BE2C (cell line): ENCODE measurements around the gene SMIM31. TPM values are rescaled to one million over a fixed set of nuclear protein-coding genes. Genes with fewer than 3 reads are reported as not detected.

Experiments
- DNase-seq: peaks from one replicate; pipeline ENCODE4 v3.0.0-alpha.2; 2020
- H3K27me3 ChIP-seq: fragments of 250-450 bp; sonication (Bioruptor Pico); 2 replicates; pipeline ENCODE4 v1.5.1; 2020; ENCODE audit warnings: mild to moderate bottlenecking
- H3K36me3 ChIP-seq: fragments of 250-450 bp; sonication (Bioruptor Pico); 2 replicates; pipeline ENCODE4 v1.5.1; 2020; ENCODE audit warnings: mild to moderate bottlenecking
- H3K4me1 ChIP-seq: fragments of 250-450 bp; sonication (Bioruptor Pico); 2 replicates; pipeline ENCODE4 v1.5.1; 2020
- H3K4me3 ChIP-seq: 2 replicates; pipeline ENCODE4 v1.5.1; 2011; ENCODE audit warnings: low read depth, low read length
- H3K9me3 ChIP-seq: fragments of 250-450 bp; sonication (Bioruptor Pico); 2 replicates; pipeline ENCODE4 v1.5.1; 2020
- polyA plus RNA-seq: library from polyadenylated mRNA; unstranded; fragments of >200 nt; gene quantifications from one replicate; pipeline ENCODE4 v1.2.1, GENCODE V29; 2012; ENCODE audit warnings: low read depth, missing spikeins; ENCODE audit not compliant: insufficient read length, insufficient read depth
- TF ChIP-seq, protein P1 (sequence below): IDR thresholded peaks from 2 replicates; pipeline ENCODE4 v1.5.1; 2012; ENCODE audit warnings: mild to moderate bottlenecking, low read depth, low read length

Gene SMIM31
- polyA plus RNA-seq: not detected

DNA sequence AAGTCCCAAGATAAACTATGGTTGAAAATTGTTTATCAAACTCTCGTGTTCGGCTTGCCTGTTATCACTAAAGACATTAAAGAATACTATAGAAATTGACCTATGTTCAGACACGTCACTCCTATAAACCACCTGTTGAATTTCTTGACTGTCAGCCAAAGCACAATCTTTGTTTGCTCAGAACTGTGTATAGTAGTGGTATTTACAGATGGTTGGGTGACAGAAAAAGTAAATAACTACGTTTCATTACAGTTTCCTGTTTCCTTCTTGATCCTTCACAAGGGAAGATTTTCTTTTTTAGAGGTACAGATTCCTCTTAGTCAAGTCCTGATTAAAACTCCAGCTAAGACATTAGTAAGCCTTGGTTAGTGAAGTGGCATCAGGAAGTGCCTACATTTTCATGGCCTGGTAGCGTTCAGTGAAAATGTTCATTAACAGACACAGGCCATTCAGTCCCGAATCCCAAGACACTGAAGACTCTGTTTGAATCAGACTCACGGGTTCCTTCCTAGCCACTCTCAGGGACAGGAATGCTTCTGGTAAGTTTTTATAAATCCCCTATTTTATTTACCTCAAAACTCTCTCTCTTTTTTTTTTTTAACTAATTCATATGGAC lies at the start of gene SMIM31:
Gene SMIM31 (plus strand): TSS at position 259 of the 616 bp plus-strand sequence. CDS start 16,313 bp downstream, outside the sequence.
- no peak within 1 kb of the TSS for H3K4me3 ChIP-seq
- H3K36me3 ChIP-seq: no peaks in the 10 kb centered on the region
- H3K9me3 ChIP-seq: no peaks in the 10 kb centered on the region
- H3K4me1 ChIP-seq: no peaks in the 10 kb centered on the region
- no peak for DNase-seq
- no peaks in the 10 kb centered on the region for H3K27me3 ChIP-seq
- TF ChIP-seq, protein P1, sequence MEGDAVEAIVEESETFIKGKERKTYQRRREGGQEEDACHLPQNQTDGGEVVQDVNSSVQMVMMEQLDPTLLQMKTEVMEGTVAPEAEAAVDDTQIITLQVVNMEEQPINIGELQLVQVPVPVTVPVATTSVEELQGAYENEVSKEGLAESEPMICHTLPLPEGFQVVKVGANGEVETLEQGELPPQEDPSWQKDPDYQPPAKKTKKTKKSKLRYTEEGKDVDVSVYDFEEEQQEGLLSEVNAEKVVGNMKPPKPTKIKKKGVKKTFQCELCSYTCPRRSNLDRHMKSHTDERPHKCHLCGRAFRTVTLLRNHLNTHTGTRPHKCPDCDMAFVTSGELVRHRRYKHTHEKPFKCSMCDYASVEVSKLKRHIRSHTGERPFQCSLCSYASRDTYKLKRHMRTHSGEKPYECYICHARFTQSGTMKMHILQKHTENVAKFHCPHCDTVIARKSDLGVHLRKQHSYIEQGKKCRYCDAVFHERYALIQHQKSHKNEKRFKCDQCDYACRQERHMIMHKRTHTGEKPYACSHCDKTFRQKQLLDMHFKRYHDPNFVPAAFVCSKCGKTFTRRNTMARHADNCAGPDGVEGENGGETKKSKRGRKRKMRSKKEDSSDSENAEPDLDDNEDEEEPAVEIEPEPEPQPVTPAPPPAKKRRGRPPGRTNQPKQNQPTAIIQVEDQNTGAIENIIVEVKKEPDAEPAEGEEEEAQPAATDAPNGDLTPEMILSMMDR: no peak

DNA sequence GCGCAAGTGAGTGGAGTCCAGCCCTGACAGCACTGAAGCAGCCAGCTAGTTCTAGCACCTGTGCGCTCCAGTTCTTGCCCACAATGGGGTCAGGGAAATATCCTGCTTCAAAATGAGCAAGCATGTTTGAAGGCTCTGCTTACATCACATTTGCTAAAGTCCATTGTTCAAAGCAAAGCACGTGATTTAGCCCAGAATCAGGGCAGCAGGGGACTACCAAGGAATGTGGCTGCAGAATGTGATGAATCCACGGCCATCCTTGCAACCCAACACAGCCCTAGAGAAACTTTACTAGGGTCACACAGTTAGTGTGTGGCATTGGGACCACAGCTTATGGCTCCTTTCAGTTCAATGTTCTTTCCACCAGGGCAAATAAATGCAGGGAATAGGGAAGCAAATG lies 47.3 kb upstream of the SMIM31 start:
- Histone ChIP-seq H3K36me3 (no peaks in the 10 kb centered on the region), H3K9me3 (no peaks in the 10 kb centered on the region), H3K4me1 (no peaks in the 10 kb centered on the region), H3K27me3 (no peaks in the 10 kb centered on the region), H3K4me3 (no peak overlapping the region)
- TF ChIP-seq, protein P1: no peak
- no peak for DNase-seq

DNA sequence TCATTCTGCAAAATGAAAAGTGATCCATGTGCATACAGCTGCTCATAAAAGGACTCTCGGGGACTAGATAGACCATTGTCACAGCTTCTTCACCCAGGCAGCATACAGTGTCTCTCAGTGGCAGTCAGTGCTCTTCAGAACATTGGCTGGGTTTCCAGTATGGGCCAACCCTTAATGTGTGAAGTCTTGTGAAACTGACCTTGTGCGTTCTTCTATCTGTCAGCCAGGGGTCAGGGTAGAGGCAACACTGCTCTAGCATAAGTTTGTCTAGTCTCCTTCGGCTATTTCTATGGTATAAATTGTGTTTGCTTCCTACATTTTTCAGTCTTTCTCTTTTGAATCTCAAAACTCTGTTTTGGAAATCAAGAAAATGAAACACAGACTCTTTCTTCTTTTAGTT lies 37.0 kb upstream of the SMIM31 start:
- DNase-seq: no peak
- Histone ChIP-seq H3K9me3 (no peaks in the 10 kb centered on the region), H3K4me1 (no peaks in the 10 kb centered on the region), H3K27me3 (no peaks in the 10 kb centered on the region), H3K4me3 (no peak overlapping the region), H3K36me3 (no peaks in the 10 kb centered on the region)
- TF ChIP-seq, protein P1: no peak

DNA sequence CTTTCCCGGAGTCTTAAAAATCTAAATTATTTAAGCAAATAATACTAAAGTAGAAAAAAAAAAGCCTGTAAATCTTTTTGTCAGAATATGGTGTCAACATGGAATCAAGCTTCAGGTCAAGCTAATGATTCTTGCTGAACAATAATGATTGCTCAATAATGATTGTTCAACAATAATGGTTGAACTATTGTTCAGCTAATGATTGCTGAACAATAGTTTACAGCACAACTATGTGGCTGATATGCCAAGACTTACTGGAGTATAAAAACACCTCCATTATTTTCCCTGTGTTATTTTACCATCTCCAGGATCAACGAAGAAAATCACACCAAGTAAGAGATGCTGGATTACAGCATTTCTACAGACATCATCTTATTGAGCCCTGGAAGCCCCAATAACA lies 35.1 kb upstream of the SMIM31 start:
- no peaks in the 10 kb centered on the region for H3K9me3 ChIP-seq
- no peaks in the 10 kb centered on the region for H3K27me3 ChIP-seq
- H3K4me3 ChIP-seq: no peak overlapping the region
- no peaks in the 10 kb centered on the region for H3K36me3 ChIP-seq
- no peak for DNase-seq
- TF ChIP-seq, protein P1: no peak
- no peaks in the 10 kb centered on the region for H3K4me1 ChIP-seq

DNA sequence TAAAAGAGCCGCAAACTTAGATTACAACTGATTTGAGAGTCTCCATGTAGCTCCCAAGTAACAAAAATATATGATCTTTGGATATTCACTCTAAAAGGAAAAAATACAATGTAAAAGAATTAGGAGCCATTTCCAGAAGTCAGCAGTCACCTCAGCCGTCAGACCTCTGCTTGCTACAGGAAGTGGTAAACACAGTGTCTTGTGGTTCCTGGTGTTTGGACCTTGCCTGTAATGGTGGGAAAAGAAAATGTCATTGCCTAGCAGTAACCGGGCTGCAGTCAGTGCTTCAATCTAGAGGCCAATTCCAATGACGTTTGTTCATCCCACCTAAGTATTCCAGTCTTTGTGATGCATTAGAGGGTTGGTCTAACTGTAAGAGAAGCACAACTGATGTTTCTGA lies 28.9 kb upstream of the SMIM31 start:
- no peak for DNase-seq
- Histone ChIP-seq H3K4me3 (no peak overlapping the region), H3K27me3 (no peaks in the 10 kb centered on the region), H3K36me3 (no peaks in the 10 kb centered on the region), H3K4me1 (no peaks in the 10 kb centered on the region), H3K9me3 (no peaks in the 10 kb centered on the region)
- TF ChIP-seq, protein P1: no peak

DNA sequence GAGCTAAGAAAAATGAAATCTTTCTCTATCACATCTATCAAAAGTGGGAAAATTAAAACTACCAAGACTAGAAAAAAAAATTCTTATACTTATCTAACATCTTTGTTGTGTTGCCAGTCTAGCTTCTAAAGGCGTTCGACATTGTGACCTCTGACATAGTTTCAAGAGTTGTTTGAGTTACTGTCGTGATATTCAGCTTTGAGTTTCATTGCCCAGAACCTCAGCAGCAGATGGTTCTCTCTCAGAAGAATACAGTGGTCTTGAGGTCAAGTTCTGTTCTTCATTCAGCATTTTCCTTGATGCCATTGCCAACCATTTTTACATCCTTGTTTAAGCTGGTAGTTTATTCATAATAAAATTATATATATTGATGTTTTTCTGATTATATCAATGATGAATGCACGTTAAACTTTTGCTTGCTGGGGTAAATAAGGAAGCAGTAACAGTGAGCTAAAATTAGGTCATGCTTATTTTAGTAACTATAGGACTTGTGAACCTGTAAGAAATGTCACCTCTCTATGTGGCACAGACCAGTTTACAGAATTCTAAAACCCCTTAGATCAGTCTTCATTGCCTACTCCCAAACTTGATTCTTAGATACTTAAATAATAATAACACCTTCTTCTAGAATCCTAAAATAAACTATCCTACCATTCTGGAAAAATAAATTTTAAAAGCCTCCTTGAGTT lies 23.1 kb upstream of the SMIM31 start:
- Histone ChIP-seq H3K27me3 (no peaks in the 10 kb centered on the region), H3K4me3 (no peak overlapping the region), H3K9me3 (no peaks in the 10 kb centered on the region), H3K36me3 (no peaks in the 10 kb centered on the region), H3K4me1 (no peaks in the 10 kb centered on the region)
- TF ChIP-seq, protein P1: no peak
- no peak for DNase-seq
